ENCODE data around the gene NET1.

DNA sequence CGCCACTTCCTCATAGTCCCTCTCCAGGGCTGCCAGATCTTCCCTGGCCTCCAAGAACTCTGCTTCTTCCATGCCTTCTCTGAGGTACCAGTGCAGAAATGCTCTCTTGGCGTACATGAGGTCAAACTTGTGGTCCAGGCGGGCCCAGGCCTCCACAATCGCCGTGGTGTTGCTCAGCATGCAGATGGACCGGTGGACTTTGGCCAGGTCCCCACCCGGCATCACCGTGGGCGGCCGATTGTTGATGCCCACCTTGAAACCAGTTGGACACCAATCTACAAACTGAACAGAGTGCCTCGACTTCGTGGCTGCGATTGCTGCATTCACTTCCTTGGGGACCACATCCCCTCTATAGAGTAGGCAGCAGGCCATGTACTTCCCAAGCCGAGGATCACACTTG lies 18.8 kb upstream of the NET1 start:
- TF ChIP-seq, protein P1, sequence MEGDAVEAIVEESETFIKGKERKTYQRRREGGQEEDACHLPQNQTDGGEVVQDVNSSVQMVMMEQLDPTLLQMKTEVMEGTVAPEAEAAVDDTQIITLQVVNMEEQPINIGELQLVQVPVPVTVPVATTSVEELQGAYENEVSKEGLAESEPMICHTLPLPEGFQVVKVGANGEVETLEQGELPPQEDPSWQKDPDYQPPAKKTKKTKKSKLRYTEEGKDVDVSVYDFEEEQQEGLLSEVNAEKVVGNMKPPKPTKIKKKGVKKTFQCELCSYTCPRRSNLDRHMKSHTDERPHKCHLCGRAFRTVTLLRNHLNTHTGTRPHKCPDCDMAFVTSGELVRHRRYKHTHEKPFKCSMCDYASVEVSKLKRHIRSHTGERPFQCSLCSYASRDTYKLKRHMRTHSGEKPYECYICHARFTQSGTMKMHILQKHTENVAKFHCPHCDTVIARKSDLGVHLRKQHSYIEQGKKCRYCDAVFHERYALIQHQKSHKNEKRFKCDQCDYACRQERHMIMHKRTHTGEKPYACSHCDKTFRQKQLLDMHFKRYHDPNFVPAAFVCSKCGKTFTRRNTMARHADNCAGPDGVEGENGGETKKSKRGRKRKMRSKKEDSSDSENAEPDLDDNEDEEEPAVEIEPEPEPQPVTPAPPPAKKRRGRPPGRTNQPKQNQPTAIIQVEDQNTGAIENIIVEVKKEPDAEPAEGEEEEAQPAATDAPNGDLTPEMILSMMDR (IDR thresholded peaks at IDR 0.05), result no peak
- no peak for TF ChIP-seq POLR2AphosphoS5 (IDR thresholded peaks at IDR 0.05)
- TF ChIP-seq EP300 (IDR thresholded peaks at IDR 0.05), result no peak
- no peak for TF ChIP-seq POLR2A (IDR thresholded peaks at IDR 0.05)

Measured in stomach (tissue), 4 donors.